Aorta (tissue), 5 donors: ENCODE measurements around the gene IFITM10. TPM values are rescaled to one million over a fixed set of nuclear protein-coding genes. Genes with fewer than 3 reads are reported as not detected.

Experiments
- ATAC-seq: fragments of 200-7000 bp; cut with Tn5 transposase; one replicate; pipeline ENCODE4 v1.9.1; 2022; ENCODE audit warnings: moderate library complexity; ENCODE audit not compliant: low FRiP score
- DNase-seq, 2 donors: peaks; one replicate each; pipeline ENCODE4 v3.0.0-alpha.2; 2020
- H3K27ac ChIP-seq, 2 donors: one replicate each; pipeline ENCODE4 v1.5.1; 2013; ENCODE audit warnings: low read length in 2 of 2, mild to moderate bottlenecking in 2 of 2, moderate library complexity in 2 of 2, control low read depth in 1 of 2, inconsistent platforms in 1 of 2, low read depth in 1 of 2
- H3K27me3 ChIP-seq, 2 donors: one replicate each; pipeline ENCODE4 v1.6.1; 2013; ENCODE audit warnings: control low read depth in 1 of 2, low read length in 1 of 2, mild to moderate bottlenecking in 1 of 2, moderate library complexity in 1 of 2; ENCODE audit not compliant: insufficient read depth in 2 of 2, control insufficient read depth in 1 of 2
- H3K36me3 ChIP-seq, 2 donors: one replicate each; pipeline ENCODE4 v1.6.1; 2013; ENCODE audit warnings: control low read depth in 1 of 2, low read length in 1 of 2, mild to moderate bottlenecking in 1 of 2; ENCODE audit not compliant: insufficient read depth in 2 of 2, control insufficient read depth in 1 of 2
- H3K4me1 ChIP-seq, 2 donors: one replicate each; pipeline ENCODE4 v1.6.1; 2013; ENCODE audit warnings: low read length in 2 of 2, control low read depth in 1 of 2, mild to moderate bottlenecking in 1 of 2, moderate library complexity in 1 of 2; ENCODE audit not compliant: insufficient read depth in 2 of 2, control insufficient read depth in 1 of 2
- H3K4me3 ChIP-seq, 2 donors: one replicate each; pipeline ENCODE4 v1.5.1; 2013; ENCODE audit warnings: low read length in 2 of 2, control low read depth in 1 of 2, mild to moderate bottlenecking in 1 of 2
- H3K9me3 ChIP-seq: one replicate; pipeline ENCODE4 v1.6.1; 2013; ENCODE audit warnings: mild to moderate bottlenecking, low read length; ENCODE audit not compliant: control insufficient read depth
- WGBS, 2 donors: extraction: QIAGEN DNeasy Blood & Tissue Kit; methylation state at CpG; one replicate each; pipeline ENCODE4 v1.1.7; 2013; 5-methylcytosine and 5-hydroxymethylcytosine counted together
- intact Hi-C, 2 donors: fragments of 100-400 bp; cut with DNase I; formaldehyde crosslinking; loops; one replicate each; pipeline versions ENCODE4 v1.14.2 to v1.15.0; 2022
- polyA plus RNA-seq, 2 donors: library from polyadenylated mRNA; stranded (reverse); fragments of 200-250 nt; gene quantifications; one replicate each; pipeline ENCODE4 v1.2.3, GENCODE V29; 2013
- total RNA-seq, 2 donors: library from RNA; stranded (reverse); fragmentation: NEBNext Ultra II Directional; extraction: Animal tissue kit (Norgen Biotek cat#: 25700); gene quantifications; one replicate each; pipeline ENCODE4 v1.2.1, GENCODE V29; 2021
- donor health status: healthy with polysubstance abuse.
- donor health status: Bipolar disorder and iron deficiency.
- donor health status: DM: no; HTN: no; CAD: no.
- donor health status: DM: no; HTN: no; CAD: no.
- donor health status: DM: yes; HTN: yes; CAD: no.

Gene IFITM10
- total and polyA plus RNA-seq, 4 donors, result 1.9 to 47.7 (median 12.8) TPM

GRCh38 chr11:1755692-1756561 is 5.5 kb upstream of the IFITM10 start:
- ATAC-seq (no peak), DNase-seq (peak in 1 of 2 donors; percentile 69)
- no peak overlapping the region for H3K27ac ChIP-seq
- peaks cover 0 to 4% of the 10 kb centered on the region in 2 donors for H3K36me3 ChIP-seq
- intact Hi-C loops, result no loop called here
- no peak overlapping the region for H3K4me3 ChIP-seq
- 67 to 68% methylated on average over 16 of the region's 16 CpGs for WGBS, 2 donors
- no peaks in the 10 kb centered on the region for H3K9me3 ChIP-seq
- no peaks in the 10 kb centered on the region for H3K4me1 ChIP-seq
- no peaks in the 10 kb centered on the region for H3K27me3 ChIP-seq

DNA sequence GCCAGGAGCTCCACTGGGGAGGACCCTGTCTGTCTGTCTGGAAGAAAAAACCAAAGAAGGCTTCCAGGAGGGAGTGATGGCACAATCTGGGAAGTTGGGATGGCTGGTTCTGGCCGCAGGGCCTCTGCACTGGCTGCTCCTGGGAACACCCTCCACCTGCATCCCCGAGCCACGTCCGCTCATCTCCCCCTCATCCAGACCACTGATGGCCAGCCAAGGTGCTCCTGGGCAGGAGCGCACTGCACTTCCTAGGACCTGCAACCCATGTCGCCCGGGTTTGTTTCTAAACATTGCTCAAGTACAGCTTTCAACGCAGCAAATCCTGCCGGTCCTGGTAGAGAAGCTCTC is 4.9 kb upstream of the IFITM10 start:
- H3K4me1 ChIP-seq, result no peaks in the 10 kb centered on the region
- intact Hi-C loops, result no loop called here
- H3K27me3 ChIP-seq, result no peaks in the 10 kb centered on the region
- no peak overlapping the region for H3K27ac ChIP-seq
- no peaks in the 10 kb centered on the region for H3K9me3 ChIP-seq
- DNase-seq (no peak), ATAC-seq (no peak)
- H3K36me3 ChIP-seq, result peaks cover 0 to 4% of the 10 kb centered on the region in 2 donors
- H3K4me3 ChIP-seq, result no peak overlapping the region
- WGBS, 2 donors, result 87 to 89% methylated on average over 9 of the region's 9 CpGs

GRCh38 chr11:1754376-1755150 is 4.2 kb upstream of the IFITM10 start:
- H3K4me3 ChIP-seq, result no peak overlapping the region
- peaks cover 0 to 4% of the 10 kb centered on the region in 2 donors for H3K36me3 ChIP-seq
- H3K27me3 ChIP-seq, result no peaks in the 10 kb centered on the region
- DNase-seq, result peak; percentile 44 to 61
- no peaks in the 10 kb centered on the region for H3K9me3 ChIP-seq
- no peaks in the 10 kb centered on the region for H3K4me1 ChIP-seq
- intact Hi-C loops, result no loop called here
- H3K27ac ChIP-seq, result no peak overlapping the region
- WGBS, 2 donors, result 93 to 94% methylated on average over 8 of the region's 8 CpGs
- ATAC-seq, result no peak

- H3K4me1 ChIP-seq, result no peaks in the 10 kb centered on the region
Observed at GRCh38 chr11:1753929-1754305, 3.5 kb upstream of the IFITM10 start.

GRCh38 chr11:1753229-1753928 is 3.0 kb upstream of the IFITM10 start:
- Histone ChIP-seq H3K27me3 (no peaks in the 10 kb centered on the region), H3K36me3 (peaks cover 0 to 4% of the 10 kb centered on the region in 2 donors), H3K4me1 (no peaks in the 10 kb centered on the region), H3K9me3 (no peaks in the 10 kb centered on the region), H3K4me3 (no peak overlapping the region), H3K27ac (no peak overlapping the region)
- ATAC-seq (no peak), DNase-seq (peak; percentile 48 to 76)
- intact Hi-C loops, result no loop called here
- 95% methylated on average over 34 to 38 of the region's 38 CpGs for WGBS, 2 donors

More at GRCh38 chr11:1753929-1754305, 3.5 kb upstream of the IFITM10 start:
- no peak for ATAC-seq
- Histone ChIP-seq H3K9me3 (no peaks in the 10 kb centered on the region), H3K36me3 (peaks cover 0 to 4% of the 10 kb centered on the region in 2 donors), H3K4me3 (no peak overlapping the region), H3K27ac (no peak overlapping the region), H3K27me3 (no peaks in the 10 kb centered on the region)
- intact Hi-C loops, result no loop called here
- peak; percentile 49 to 66 for DNase-seq
- 91 to 94% methylated on average over 13 to 14 of the region's 14 CpGs for WGBS, 2 donors

GRCh38 chr11:1752907-1753228 is 2.5 kb upstream of the IFITM10 start:
- Histone ChIP-seq H3K36me3 (peaks cover 0 to 4% of the 10 kb centered on the region in 2 donors), H3K4me3 (no peak overlapping the region), H3K27me3 (no peaks in the 10 kb centered on the region), H3K4me1 (no peaks in the 10 kb centered on the region), H3K27ac (no peak overlapping the region), H3K9me3 (no peaks in the 10 kb centered on the region)
- ATAC-seq, result no peak
- peak in 1 of 2 donors; percentile 61 for DNase-seq
- WGBS, 2 donors, result 94 to 97% methylated on average over 10 of the region's 10 CpGs
- intact Hi-C loops, result no loop called here

GRCh38 chr11:1751999-1752906 is 1.9 kb upstream of the IFITM10 start:
- DNase-seq (peak; percentile 57 to 74), ATAC-seq (no peak)
- Histone ChIP-seq H3K4me3 (no peak overlapping the region), H3K27me3 (no peaks in the 10 kb centered on the region), H3K36me3 (peaks cover 0 to 4% of the 10 kb centered on the region in 2 donors), H3K27ac (peak overlapping the region in 1 of 2 donors; percentile 1), H3K4me1 (no peaks in the 10 kb centered on the region), H3K9me3 (no peaks in the 10 kb centered on the region)
- WGBS, 2 donors, result 81 to 86% methylated on average over 24 of the region's 24 CpGs
- intact Hi-C loops, result no loop called here

DNA sequence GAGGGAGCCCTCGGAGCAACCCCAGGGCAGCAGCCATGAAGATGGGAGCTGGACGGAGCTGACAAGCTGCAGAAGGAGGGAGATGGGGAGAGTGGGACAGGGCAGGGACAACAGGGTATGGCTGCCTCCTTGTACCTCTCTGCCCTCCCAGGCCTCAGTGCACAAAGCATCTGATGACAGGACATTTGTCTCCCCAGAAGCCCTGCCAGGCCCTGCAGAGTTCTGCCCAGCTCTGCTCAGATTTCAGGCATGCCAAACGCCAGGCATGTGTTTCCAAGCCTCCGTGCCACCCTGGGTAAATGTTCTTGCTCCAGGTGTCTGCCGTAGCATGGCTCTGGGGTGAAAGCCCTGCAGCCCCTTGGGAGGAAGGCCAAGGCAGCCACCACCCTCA is 1.1 kb upstream of the IFITM10 start:
- no peaks in the 10 kb centered on the region for H3K9me3 ChIP-seq
- WGBS, 2 donors, result 26 to 42% methylated on average over 5 of the region's 5 CpGs
- H3K36me3 ChIP-seq, result peaks cover 0 to 4% of the 10 kb centered on the region in 2 donors
- peak overlapping the region in 1 of 2 donors; percentile 15 for H3K27ac ChIP-seq
- DNase-seq (peak in 1 of 2 donors; percentile 62), ATAC-seq (no peak)
- intact Hi-C loops, result no loop called here
- no peaks in the 10 kb centered on the region for H3K27me3 ChIP-seq
- H3K4me1 ChIP-seq, result no peaks in the 10 kb centered on the region
- H3K4me3 ChIP-seq, result no peak overlapping the region
